ENCODE results near the gene DDX51. TPM values are rescaled to one million over a fixed set of nuclear protein-coding genes. Genes with fewer than 3 reads are reported as not detected.

DDX51 gene
- total and polyA plus RNA-seq, 2 of the 13 experiments (the other 11 are each of a cell fraction or from before 2014, with no cell fraction given): 10.1 TPM

GRCh38 chr12:132139912-132140311 is 4.2 kb downstream of the DDX51 start:
- no TSS peak for BruUV-seq (replicated peaks)
- WGBS (ENCODE audit: low lambda C conversion rate): 97% methylated on average over 15 of the region's 27 CpGs
- intact Hi-C loops (cut with micrococcal nuclease; ENCODE audit: unreplicated experiment) (no loop called here), in situ Hi-C loops (cut with HindIII; ENCODE audit: extremely low pct_ligation_motif_present, low pct_unique_long_range_greater_than_20kb) (no loop called here)
- H3K9ac ChIP-seq (ENCODE audit: insufficient read depth, low read depth, low read length): no peak overlapping the region
- FAIRE-seq (no peak), ATAC-seq (no peak), DNase-seq (ENCODE audit: low spot score) (no peak)
- no peak overlapping the region for H3K27ac ChIP-seq (ENCODE audit: extremely low read length, insufficient read depth, low read length)
- no peaks in the 10 kb centered on the region for H3K9me3 ChIP-seq (ENCODE audit: low read length)
- H3K36me3 ChIP-seq (replicated peaks in 1 of 2; ENCODE audit: control insufficient read depth in 1 of 2, insufficient read depth in 2 of 2, low read length in 2 of 2): peaks cover 26 to 34% of the 10 kb centered on the region in 2 experiments
- POLR2A ChIA-PET: no interaction called here
- H2AFZ ChIP-seq (ENCODE audit: low read length): no peak overlapping the region
- 0 out of 2 replicates have a peak, but pooled peaks have one; percentile 38 for TF ChIP-seq RBFOX2 (IDR thresholded peaks at IDR 0.05; ENCODE audit: low read depth, low read length)
- peak; percentile 21 for TF ChIP-seq AGO1 (IDR thresholded peaks at IDR 0.05; ENCODE audit: low read depth, low read length, poor library complexity, severe bottlenecking)
- no peak for TF ChIP-seq ZBTB7A (CRISPR knock-in tag; IDR thresholded peaks at IDR 0.05)
- H3K4me1 ChIP-seq (ENCODE audit: insufficient read depth, low read length): peaks cover 7% of the 10 kb centered on the region
- H4K20me1 ChIP-seq (ENCODE audit: insufficient read depth, low read length): no peaks in the 10 kb centered on the region
- H3K4me3 ChIP-seq (replicated peaks in 1 of 3; ENCODE audit: insufficient read depth in 1 of 3, low read depth in 2 of 3, low read length in 3 of 3): no peak overlapping the region
- no peak overlapping the region for H3K4me2 ChIP-seq (ENCODE audit: low read depth, low read length)
- H3K79me2 ChIP-seq (ENCODE audit: insufficient read depth, low read length): peaks cover 15% of the 10 kb centered on the region
- CTCF ChIA-PET (ENCODE audit: low intra/inter-chr PET ratio, low total read pairs): no interaction called here
- no peaks in the 10 kb centered on the region; a peak in 1 of 5 replicates for H3K27me3 ChIP-seq (ENCODE audit: control insufficient read depth in 1 of 2, insufficient read depth in 2 of 2, low read length in 2 of 2)

- intact Hi-C loops (cut with micrococcal nuclease; ENCODE audit: unreplicated experiment): no loop called here
- Histone ChIP-seq H3K27me3 (ENCODE audit: control insufficient read depth in 1 of 2, insufficient read depth in 2 of 2, low read length in 2 of 2) (no peaks in the 10 kb centered on the region; a peak in 1 of 5 replicates), H3K79me2 (ENCODE audit: insufficient read depth, low read length) (peaks cover 12% of the 10 kb centered on the region), H3K4me2 (ENCODE audit: low read depth, low read length) (no peak overlapping the region), H3K36me3 (replicated peaks in 1 of 2; ENCODE audit: control insufficient read depth in 1 of 2, insufficient read depth in 2 of 2, low read length in 2 of 2) (peaks cover 26 to 34% of the 10 kb centered on the region in 2 experiments), H3K27ac (ENCODE audit: extremely low read length, insufficient read depth, low read length) (no peak overlapping the region), H3K4me3 (replicated peaks in 1 of 3; ENCODE audit: insufficient read depth in 1 of 3, low read depth in 2 of 3, low read length in 3 of 3) (no peak overlapping the region), H3K4me1 (ENCODE audit: insufficient read depth, low read length) (peaks cover 7% of the 10 kb centered on the region), H3K9me3 (ENCODE audit: low read length) (no peaks in the 10 kb centered on the region), H2AFZ (ENCODE audit: low read length) (no peak overlapping the region), H4K20me1 (ENCODE audit: insufficient read depth, low read length) (no peaks in the 10 kb centered on the region), H3K9ac (ENCODE audit: insufficient read depth, low read depth, low read length) (no peak overlapping the region)
- FAIRE-seq (no peak), DNase-seq (ENCODE audit: low spot score) (no peak), ATAC-seq (no peak)
- TF ChIP-seq ESRRA (CRISPR knock-in tag; IDR thresholded peaks at IDR 0.05; ENCODE audit: low read depth) (no peak), AGO1 (IDR thresholded peaks at IDR 0.05; ENCODE audit: low read depth, low read length, poor library complexity, severe bottlenecking) (peak; percentile 74), AGO2 (optimal IDR thresholded peaks at IDR 0.05; ENCODE audit: low read depth, low read length) (peak; percentile 49)
- ChIA-PET POLR2A (no interaction called here), CTCF (ENCODE audit: low intra/inter-chr PET ratio, low total read pairs) (no interaction called here)
- no TSS peak for BruUV-seq (replicated peaks)
- 97% methylated on average over 29 of the region's 34 CpGs for WGBS (ENCODE audit: low lambda C conversion rate)
- in situ Hi-C loops (cut with HindIII; ENCODE audit: extremely low pct_ligation_motif_present, low pct_unique_long_range_greater_than_20kb): no loop called here
Measured at GRCh38 chr12:132138941-132139871, 4.9 kb downstream of the DDX51 start.
